HCT116 (cell line): ENCODE data around the gene PFN3. TPM values are rescaled to one million over a fixed set of nuclear protein-coding genes. Genes with fewer than 3 reads are reported as not detected.

Experiments
- ATAC-seq: fragments of 200-7000 bp; cut with Tn5 transposase; 2 replicates; pipeline ENCODE4 v1.9.1; 2020; ENCODE audit warnings: mild to moderate bottlenecking, moderate library complexity
- BruUV-seq: library from RNA; stranded (reverse); fragments of 400-500 nt; replicated peaks from 2 replicates; lab custom pipeline; 2021; lab: Mats Ljungman, UMichigan
- CTCF ChIA-PET: fragments of 300-600 bp; sonication (Branson Sonifier 250); formaldehyde crosslinking; loops from one replicate; lab custom pipeline; 2021; ENCODE audit warnings: antibody characterized with exemption; lab: Charles Lee
- POLR2A ChIA-PET: fragments of 300-600, 350-600 bp; sonication (Branson Sonifier 250); formaldehyde crosslinking; loops from one replicate; lab custom pipeline; 2021; ENCODE audit warnings: antibody characterized with exemption; lab: Charles Lee
- RAD21 ChIA-PET, 2 experiments: fragments of 300-600 bp; sonication (Branson Sonifier 250); formaldehyde crosslinking; loops; one replicate each; lab custom pipeline; 2023; ENCODE audit warnings: low total read pairs in 2 of 2; ENCODE audit not compliant: uncharacterized antibody in 2 of 2, unreplicated experiment in 2 of 2, low non-redundant PET in 1 of 2; lab: Charles Lee
- DNase-seq: peaks from one replicate; pipeline ENCODE4 v3.0.0-alpha.2; 2010; ENCODE audit warnings: low read depth, low spot score
- H2AFZ ChIP-seq: fragments of 200-600 bp; shearing (Covaris generic), sonication (generic); 2 replicates; pipeline ENCODE4 v1.6.1; 2017; ENCODE audit warnings: low read depth, mixed run types, mixed read lengths, antibody characterized with exemption, low read length; ENCODE audit not compliant: poor library complexity, severe bottlenecking
- H3K27ac ChIP-seq: 2 replicates; pipeline ENCODE4 v1.5.1; 2012; ENCODE audit warnings: low read depth, low read length
- H3K27me3 ChIP-seq: fragments of 200-600 bp; sonication (generic); 2 replicates; pipeline ENCODE4 v1.6.1; 2016; ENCODE audit warnings: mixed run types, low read length, mixed read lengths; ENCODE audit not compliant: insufficient read depth
- H3K36me3 ChIP-seq, 2 experiments: fragments of 200-500 bp in 1 of 2; fragments of 200-600 bp in 1 of 2; sonication (Bioruptor generic) in 1 of 2; sonication (generic) in 1 of 2; 2 replicates each; pipeline versions ENCODE4 v1.5.1 to v1.6.1; 2014 to 2016; ENCODE audit warnings: low read length in 2 of 2, inconsistent platforms in 1 of 2, mixed read lengths in 1 of 2, mixed run types in 1 of 2; ENCODE audit not compliant: insufficient read depth in 2 of 2, control insufficient read depth in 1 of 2
- H3K4me1 ChIP-seq, 2 experiments: fragments of 200-600 bp in 1 of 2; sonication (generic) in 1 of 2; 2 replicates each; pipeline versions ENCODE4 v1.5.1 to v1.6.1; 2012 to 2017; ENCODE audit warnings: low read length in 2 of 2, inconsistent platforms in 1 of 2, mild to moderate bottlenecking in 1 of 2, mixed read lengths in 1 of 2, mixed run types in 1 of 2, moderate library complexity in 1 of 2; ENCODE audit not compliant: insufficient read depth in 2 of 2, control insufficient read depth in 1 of 2
- H3K4me2 ChIP-seq: fragments of 200-600 bp; sonication (generic); 2 replicates; pipeline ENCODE4 v1.6.1; 2017; ENCODE audit warnings: mixed run types, low read length, mixed read lengths
- H3K4me3 ChIP-seq, 2 experiments: fragments of 200-600 bp in 1 of 2; sonication (generic) in 1 of 2; replicated peaks in 1 of 2; 2 replicates each; pipeline ENCODE4 v1.5.1; 2011 to 2016; ENCODE audit warnings: low read length in 2 of 2, control low read depth in 1 of 2, low read depth in 1 of 2, mild to moderate bottlenecking in 1 of 2, mixed read lengths in 1 of 2, mixed run types in 1 of 2
- H3K79me2 ChIP-seq: fragments of 200-600 bp; sonication (generic); 2 replicates; pipeline ENCODE4 v1.6.1; 2017; ENCODE audit warnings: mild to moderate bottlenecking, mixed run types, low read length, moderate library complexity, mixed read lengths; ENCODE audit not compliant: insufficient read depth
- H3K9ac ChIP-seq: fragments of 200-600 bp; sonication (generic); 2 replicates; pipeline ENCODE4 v1.6.1; 2016; ENCODE audit warnings: low read length, mixed read lengths
- H3K9me2 ChIP-seq: fragments of 200-600 bp; sonication (generic), shearing (Covaris generic); 2 replicates; pipeline ENCODE4 v1.6.1; 2017; ENCODE audit warnings: mixed run types, mild to moderate bottlenecking, moderate library complexity; ENCODE audit not compliant: insufficient read depth
- H3K9me3 ChIP-seq, 2 experiments: fragments of 200-500 bp in 1 of 2; fragments of 200-600 bp in 1 of 2; sonication (Bioruptor generic) in 1 of 2; sonication (generic) in 1 of 2; 2 replicates each; pipeline ENCODE4 v1.6.1; 2014 to 2017; ENCODE audit warnings: low read length in 2 of 2, mixed read lengths in 2 of 2, inconsistent platforms in 1 of 2, low read depth in 1 of 2, mild to moderate bottlenecking in 1 of 2, mixed run types in 1 of 2, moderate library complexity in 1 of 2; ENCODE audit not compliant: control insufficient read depth in 1 of 2, insufficient read depth in 1 of 2
- H4K20me1 ChIP-seq: fragments of 200-600 bp; sonication (generic), shearing (Covaris generic); 2 replicates; pipeline ENCODE4 v1.6.1; 2017; ENCODE audit warnings: mixed run types, mild to moderate bottlenecking, moderate library complexity; ENCODE audit not compliant: insufficient read depth
- ATF3 ChIP-seq: IDR thresholded peaks from 2 replicates; pipeline ENCODE4 v1.6.1; 2012
- CEBPB ChIP-seq: IDR thresholded peaks from 2 replicates; pipeline ENCODE4 v1.6.1; 2012; ENCODE audit warnings: low read depth
- CTCF ChIP-seq, 3 experiments: fragments of 200-600 bp in 1 of 3; sonication (generic) in 1 of 3; IDR thresholded peaks in 2 of 3; conservative IDR thresholded peaks in 1 of 3; 2 replicates each; pipeline ENCODE4 v1.5.1; 2012 to 2017; ENCODE audit warnings: low read depth in 2 of 3, low read length in 2 of 3, antibody characterized with exemption in 1 of 3, borderline replicate concordance in 1 of 3, control low read depth in 1 of 3, mild to moderate bottlenecking in 1 of 3, mixed read lengths in 1 of 3, mixed run types in 1 of 3, moderate library complexity in 1 of 3; ENCODE audit not compliant: insufficient read depth in 1 of 3
- ELF1 ChIP-seq: IDR thresholded peaks from 2 replicates; pipeline ENCODE4 v1.6.1; 2012; ENCODE audit warnings: low read depth, borderline replicate concordance
- EZH2 ChIP-seq: fragments of 200-600 bp; sonication (generic); IDR thresholded peaks from 2 replicates; pipeline ENCODE4 v1.6.1; 2017; ENCODE audit warnings: antibody characterized with exemption, mixed run types
- EZH2phosphoT487 ChIP-seq: fragments of 200-600 bp; IDR thresholded peaks from 2 replicates; pipeline ENCODE4 v1.6.1; 2018; ENCODE audit warnings: antibody characterized with exemption, borderline replicate concordance
- FOSL1 ChIP-seq: IDR thresholded peaks from 2 replicates; pipeline ENCODE4 v1.6.1; 2012; ENCODE audit warnings: low read depth
- POLR2A ChIP-seq: IDR thresholded peaks from 2 replicates; pipeline ENCODE4 v1.7.0; 2011; ENCODE audit warnings: borderline replicate concordance; ENCODE audit not compliant: insufficient read depth, insufficient read length; ENCODE audit errors: extremely low read depth
- POLR2AphosphoS5 ChIP-seq: IDR thresholded peaks from 2 replicates; pipeline ENCODE4 v1.6.1; 2011; ENCODE audit warnings: mild to moderate bottlenecking, low read depth, low read length, moderate library complexity
- REST ChIP-seq: IDR thresholded peaks from 2 replicates; pipeline ENCODE4 v1.6.1; 2012; ENCODE audit warnings: low read depth
- SIN3A ChIP-seq: IDR thresholded peaks from 2 replicates; pipeline ENCODE4 v1.6.1; 2012; ENCODE audit warnings: low read depth
- SP1 ChIP-seq: IDR thresholded peaks from 2 replicates; pipeline ENCODE4 v1.6.1; 2012; ENCODE audit warnings: low read depth
- SRF ChIP-seq: IDR thresholded peaks from 2 replicates; pipeline ENCODE4 v1.6.1; 2012; ENCODE audit warnings: low read depth
- TCF7L2 ChIP-seq: IDR thresholded peaks from 2 replicates; pipeline ENCODE4 v1.7.0; 2011; ENCODE audit warnings: borderline replicate concordance, inconsistent platforms; ENCODE audit not compliant: insufficient read depth, insufficient read length; ENCODE audit errors: extremely low read depth
- YY1 ChIP-seq: IDR thresholded peaks from 2 replicates; pipeline ENCODE4 v1.6.1; 2011; ENCODE audit warnings: low read length, low read depth, moderate library complexity, mild to moderate bottlenecking; ENCODE audit not compliant: insufficient replicate concordance; ENCODE audit errors: extremely low read depth
- ZFX ChIP-seq: fragments of 450-650 bp; IDR thresholded peaks from 2 replicates; pipeline ENCODE4 v1.6.1; 2017
- intact Hi-C: fragments of 100-400 bp; cut with micrococcal nuclease; formaldehyde crosslinking; loops from 2 replicates; pipeline ENCODE4 v1.10.0; 2022
- total RNA-seq: library from RNA; stranded (reverse); gene quantifications from one replicate; pipeline ENCODE4 v1.2.1, GENCODE V29; 2021; ENCODE audit not compliant: unreplicated experiment

Gene PFN3
- total RNA-seq, 1 experiment from 2014 or later: not detected

GRCh38 chr5:177358370-177358819, 42.1 kb downstream of the PFN3 start:
- RAD21 ChIA-PET: no interaction called here

More at GRCh38 chr5:177358370-177358819, 42.1 kb downstream of the PFN3 start:
- Histone ChIP-seq H3K79me2 (no peaks in the 10 kb centered on the region), H3K27me3 (no peaks in the 10 kb centered on the region), H3K9me2 (no peaks in the 10 kb centered on the region), H3K36me3 (no peaks in the 10 kb centered on the region), H3K9me3 (peaks cover 0 to 4% of the 10 kb centered on the region in 2 experiments; a peak in 1 of 4 replicates), H4K20me1 (no peaks in the 10 kb centered on the region), H3K4me3 (no peak overlapping the region), H2AFZ (no peak overlapping the region), H3K27ac (no peak overlapping the region), H3K9ac (no peak overlapping the region), H3K4me2 (no peak overlapping the region), H3K4me1 (peaks cover 7 to 20% of the 10 kb centered on the region in 2 experiments; a peak in 3 of 4 replicates)
- TF ChIP-seq ATF3 (no peak), CTCF (IDR thresholded peaks at IDR 0.05 in 2 of 3, conservative IDR thresholded peaks at IDR 0.05 in 1 of 3; ENCODE audit: borderline replicate concordance in 1 of 3, insufficient read depth in 1 of 3, low read depth in 2 of 3, low read length in 2 of 3) (no peak), REST (no peak), SRF (no peak), YY1 (no peak), TCF7L2 (no peak), POLR2AphosphoS5 (no peak), POLR2A (no peak), SIN3A (no peak), ELF1 (no peak), SP1 (no peak), ZFX (no peak), EZH2 (no peak), FOSL1 (no peak), EZH2phosphoT487 (no peak), CEBPB (no peak)
- CTCF ChIA-PET: interaction anchor here (2.0 kb wide), 1 partner anchor 12 kb away, joined by 5 read pairs; no protein-coding TSS in a partner anchor
- DNase-seq (no peak), ATAC-seq (no peak)
- POLR2A ChIA-PET: no interaction called here
- BruUV-seq: no TSS peak
- intact Hi-C loops: no loop called here
